K562 (cell line): Measurements from ENCODE around the gene HOXB8. TPM values are rescaled to one million over a fixed set of nuclear protein-coding genes. Genes with fewer than 3 reads are reported as not detected.

Experiments used
- POLR2G ChIP-seq: fragments of 200-400 bp; formaldehyde crosslinking; IDR thresholded peaks from 2 replicates; pipeline ENCODE4 v1.6.1; 2017; ENCODE audit warnings: low read depth, mild to moderate bottlenecking, antibody characterized with exemption, low read length, moderate library complexity
- ZBED1 ChIP-seq: IDR thresholded peaks from 2 replicates; pipeline ENCODE4 v1.6.1; 2014
- polyA plus RNA-seq, 8 experiments: library from polyadenylated mRNA; depleted of rRNA in 4 of 8; stranded (reverse) in 5 of 8; unstranded in 3 of 8; fragments of >200 nt; fragmentation: Nextera tagmentation in 2 of 8; fragmentation: Illumina TruSeq in 1 of 8; extraction: Ambion mirVana in 2 of 8; extraction: Trizol in 1 of 8; gene quantifications; 2 replicates each; pipeline versions ENCODE4 v1.2.1 to v1.2.3, GENCODE V29; 2011 to 2014; ENCODE audit warnings: inconsistent platforms in 1 of 8, missing spikeins in 1 of 8
- total RNA-seq, 7 experiments: library from RNA; depleted of rRNA in 6 of 7; stranded (reverse); fragments of >200 nt in 6 of 7; fragmentation: Illumina TruSeq in 2 of 7; extraction: Trizol in 2 of 7; gene quantifications; 2 replicates each; pipeline versions ENCODE4 v1.2.1 to v1.2.3, GENCODE V29; 2011 to 2021; ENCODE audit warnings: low replicate concordance in 1 of 7
- TF ChIP-seq, protein P1 (sequence below), 2 experiments: fragments of 450-650 bp in 1 of 2; IDR thresholded peaks; 2 replicates each; pipeline ENCODE4 v1.6.1; 2011 to 2017; ENCODE audit warnings: low read depth in 2 of 2, antibody characterized with exemption in 1 of 2, borderline replicate concordance in 1 of 2, low read length in 1 of 2, mild to moderate bottlenecking in 1 of 2, mixed read lengths in 1 of 2; ENCODE audit not compliant: control insufficient read depth in 1 of 2

Gene HOXB8
- total and polyA plus RNA-seq, 9 of the 15 experiments (the other 6 are each of a cell fraction or from before 2014, with no cell fraction given): 0.52 to 23.8 (median 3.6) TPM

DNA sequence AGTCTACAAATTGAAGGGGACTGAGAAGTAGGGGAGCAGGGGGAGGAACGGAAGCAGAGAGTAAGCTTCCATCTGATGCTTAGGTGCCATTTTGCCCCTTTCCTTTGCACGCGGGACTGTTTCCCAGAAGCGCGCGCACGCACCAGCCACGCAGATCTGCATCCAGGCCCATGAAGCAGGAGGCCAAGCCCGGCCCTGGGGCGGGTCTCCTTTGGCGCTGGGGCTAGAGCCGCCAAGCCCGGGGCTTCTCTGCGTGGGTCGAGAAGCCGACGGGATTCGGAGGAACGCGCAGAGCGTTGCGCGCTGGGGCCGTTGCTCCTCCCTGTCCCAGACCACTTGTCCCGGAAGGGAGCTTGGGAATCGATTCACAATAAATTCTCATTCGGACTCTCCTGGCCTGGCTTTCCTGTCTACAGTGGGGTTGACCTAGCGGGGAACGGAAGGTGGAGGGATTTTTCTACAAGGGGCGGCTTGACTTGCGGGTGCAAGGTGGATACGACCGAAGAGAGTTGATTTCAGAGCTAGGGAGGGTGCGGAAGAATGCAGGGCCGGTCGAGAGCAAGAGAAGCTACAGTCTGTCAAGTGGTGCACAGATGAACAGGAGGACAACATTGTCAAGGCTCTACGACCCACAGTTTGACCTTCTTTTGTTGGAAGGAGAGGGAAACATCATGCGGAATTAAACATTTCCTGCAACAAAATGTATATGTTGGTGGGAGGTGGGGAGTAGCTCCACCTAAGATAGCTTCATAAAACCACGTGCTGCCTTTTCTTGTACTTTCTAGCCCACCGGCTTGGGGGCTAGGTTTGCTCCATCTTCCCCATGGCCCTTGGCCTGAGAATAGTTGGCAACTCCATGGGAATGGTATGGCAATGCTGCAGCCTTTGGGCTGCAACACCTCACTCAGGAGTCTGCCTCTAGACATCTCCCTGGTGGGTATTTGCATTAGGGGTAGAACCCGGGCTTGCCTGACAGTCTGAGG is 6.6 kb upstream of the HOXB8 start (continued):
- TF ChIP-seq POLR2G (peak; percentile 83), ZBED1 (no peak)
- TF ChIP-seq, protein P1, sequence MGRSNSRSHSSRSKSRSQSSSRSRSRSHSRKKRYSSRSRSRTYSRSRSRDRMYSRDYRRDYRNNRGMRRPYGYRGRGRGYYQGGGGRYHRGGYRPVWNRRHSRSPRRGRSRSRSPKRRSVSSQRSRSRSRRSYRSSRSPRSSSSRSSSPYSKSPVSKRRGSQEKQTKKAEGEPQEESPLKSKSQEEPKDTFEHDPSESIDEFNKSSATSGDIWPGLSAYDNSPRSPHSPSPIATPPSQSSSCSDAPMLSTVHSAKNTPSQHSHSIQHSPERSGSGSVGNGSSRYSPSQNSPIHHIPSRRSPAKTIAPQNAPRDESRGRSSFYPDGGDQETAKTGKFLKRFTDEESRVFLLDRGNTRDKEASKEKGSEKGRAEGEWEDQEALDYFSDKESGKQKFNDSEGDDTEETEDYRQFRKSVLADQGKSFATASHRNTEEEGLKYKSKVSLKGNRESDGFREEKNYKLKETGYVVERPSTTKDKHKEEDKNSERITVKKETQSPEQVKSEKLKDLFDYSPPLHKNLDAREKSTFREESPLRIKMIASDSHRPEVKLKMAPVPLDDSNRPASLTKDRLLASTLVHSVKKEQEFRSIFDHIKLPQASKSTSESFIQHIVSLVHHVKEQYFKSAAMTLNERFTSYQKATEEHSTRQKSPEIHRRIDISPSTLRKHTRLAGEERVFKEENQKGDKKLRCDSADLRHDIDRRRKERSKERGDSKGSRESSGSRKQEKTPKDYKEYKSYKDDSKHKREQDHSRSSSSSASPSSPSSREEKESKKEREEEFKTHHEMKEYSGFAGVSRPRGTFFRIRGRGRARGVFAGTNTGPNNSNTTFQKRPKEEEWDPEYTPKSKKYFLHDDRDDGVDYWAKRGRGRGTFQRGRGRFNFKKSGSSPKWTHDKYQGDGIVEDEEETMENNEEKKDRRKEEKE (IDR thresholded peaks at IDR 0.05; ENCODE audit: borderline replicate concordance in 1 of 2, control insufficient read depth in 1 of 2, low read depth in 2 of 2, low read length in 1 of 2): 0 out of 4 replicates have a peak, but pooled peaks of 1 of the 2 experiments have one; percentile 47
